HCT116 (cell line): ENCODE results near the gene STING1.

Experiments
- CTCF ChIP-seq, 3 experiments: fragments of 200-600 bp in 1 of 3; sonication (generic) in 1 of 3; IDR thresholded peaks in 2 of 3; conservative IDR thresholded peaks in 1 of 3; 2 replicates each; pipeline ENCODE4 v1.5.1; 2012 to 2017; ENCODE audit warnings: low read depth in 2 of 3, low read length in 2 of 3, antibody characterized with exemption in 1 of 3, borderline replicate concordance in 1 of 3, control low read depth in 1 of 3, mild to moderate bottlenecking in 1 of 3, mixed read lengths in 1 of 3, mixed run types in 1 of 3, moderate library complexity in 1 of 3; ENCODE audit not compliant: insufficient read depth in 1 of 3
- ELF1 ChIP-seq: IDR thresholded peaks from 2 replicates; pipeline ENCODE4 v1.6.1; 2012; ENCODE audit warnings: low read depth, borderline replicate concordance
- EZH2 ChIP-seq: fragments of 200-600 bp; sonication (generic); IDR thresholded peaks from 2 replicates; pipeline ENCODE4 v1.6.1; 2017; ENCODE audit warnings: antibody characterized with exemption, mixed run types
- EZH2phosphoT487 ChIP-seq: fragments of 200-600 bp; IDR thresholded peaks from 2 replicates; pipeline ENCODE4 v1.6.1; 2018; ENCODE audit warnings: antibody characterized with exemption, borderline replicate concordance
- JUND ChIP-seq: IDR thresholded peaks from 2 replicates; pipeline ENCODE4 v1.6.1; 2012
- MAX ChIP-seq: IDR thresholded peaks from 2 replicates; pipeline ENCODE4 v1.6.1; 2012
- POLR2A ChIP-seq: IDR thresholded peaks from 2 replicates; pipeline ENCODE4 v1.7.0; 2011; ENCODE audit warnings: borderline replicate concordance; ENCODE audit not compliant: insufficient read depth, insufficient read length; ENCODE audit errors: extremely low read depth
- POLR2AphosphoS5 ChIP-seq: IDR thresholded peaks from 2 replicates; pipeline ENCODE4 v1.6.1; 2011; ENCODE audit warnings: mild to moderate bottlenecking, low read depth, low read length, moderate library complexity
- RAD21 ChIP-seq: IDR thresholded peaks from 2 replicates; pipeline ENCODE4 v1.6.1; 2012; ENCODE audit warnings: low read depth, mild to moderate bottlenecking
- REST ChIP-seq: IDR thresholded peaks from 2 replicates; pipeline ENCODE4 v1.6.1; 2012; ENCODE audit warnings: low read depth
- SP1 ChIP-seq: IDR thresholded peaks from 2 replicates; pipeline ENCODE4 v1.6.1; 2012; ENCODE audit warnings: low read depth
- YY1 ChIP-seq: IDR thresholded peaks from 2 replicates; pipeline ENCODE4 v1.6.1; 2011; ENCODE audit warnings: low read length, low read depth, moderate library complexity, mild to moderate bottlenecking; ENCODE audit not compliant: insufficient replicate concordance; ENCODE audit errors: extremely low read depth
- ZNF274 ChIP-seq: fragments of 200-500 bp; sonication (Bioruptor generic); IDR thresholded peaks from 2 replicates; pipeline ENCODE4 v1.6.1; 2014; ENCODE audit warnings: mild to moderate bottlenecking, low read depth, low read length, inconsistent platforms

GRCh38 chr5:139461698-139462097, 20.9 kb downstream of the STING1 start:
- TF ChIP-seq CTCF (IDR thresholded peaks at IDR 0.05 in 2 of 3, conservative IDR thresholded peaks at IDR 0.05 in 1 of 3; ENCODE audit: borderline replicate concordance in 1 of 3, insufficient read depth in 1 of 3, low read depth in 2 of 3, low read length in 2 of 3) (no peak), EZH2phosphoT487 (no peak), MAX (no peak), RAD21 (no peak), POLR2AphosphoS5 (no peak), ZNF274 (no peak), EZH2 (no peak), POLR2A (no peak), JUND (no peak), REST (no peak), SP1 (no peak), YY1 (no peak), ELF1 (no peak)
